HepG2 (cell line): ENCODE results near the gene WBP1. TPM values are rescaled to one million over a fixed set of nuclear protein-coding genes. Genes with fewer than 3 reads are reported as not detected.

ENCODE experiments used
- CCDC6 ChIP-seq: sonication (generic); formaldehyde crosslinking; IDR thresholded peaks from 2 replicates; pipeline ENCODE4 v1.8.1; 2022; ENCODE audit warnings: mild to moderate bottlenecking, missing genetic modification reagents, moderate library complexity
- FLYWCH1 ChIP-seq: sonication (generic); formaldehyde crosslinking; IDR thresholded peaks from 2 replicates; pipeline ENCODE4 v1.8.1; 2023; ENCODE audit warnings: mild to moderate bottlenecking, missing genetic modification reagents
- FOSL1 ChIP-seq: sonication (generic); formaldehyde crosslinking; IDR thresholded peaks from 2 replicates; pipeline ENCODE4 v1.9.0; 2021; ENCODE audit warnings: missing genetic modification reagents, borderline replicate concordance
- GABPA ChIP-seq, 2 experiments: IDR thresholded peaks; 2 replicates each; pipeline ENCODE4 v1.6.1; 2011 to 2016; ENCODE audit warnings: low read depth in 2 of 2, low read length in 1 of 2, missing biosample characterization in 1 of 2, missing genetic modification characterization in 1 of 2
- IKZF4 ChIP-seq: sonication (generic); formaldehyde crosslinking; IDR thresholded peaks from 2 replicates; pipeline ENCODE4 v1.5.1; 2020; ENCODE audit warnings: borderline replicate concordance, mild to moderate bottlenecking, low read depth, missing genetic modification reagents; ENCODE audit errors: not compliant biosample characterization
- KLF11 ChIP-seq: IDR thresholded peaks from 2 replicates; pipeline ENCODE4 v1.6.1; 2016; ENCODE audit warnings: missing compliant biosample characterization
- MAZ ChIP-seq, 2 experiments: sonication (generic) in 1 of 2; formaldehyde crosslinking in 1 of 2; IDR thresholded peaks; 2 replicates each; pipeline versions ENCODE4 v1.5.0 to v1.6.1; 2012 to 2020; ENCODE audit warnings: low read depth in 2 of 2, mild to moderate bottlenecking in 2 of 2, borderline replicate concordance in 1 of 2, improper control_type of control experiment in 1 of 2, low read length in 1 of 2, missing genetic modification reagents in 1 of 2, moderate library complexity in 1 of 2
- MTF2 ChIP-seq: sonication (generic); formaldehyde crosslinking; IDR thresholded peaks from 2 replicates; pipeline ENCODE4 v1.5.0; 2020; ENCODE audit warnings: missing genetic modification reagents, borderline replicate concordance
- NCOR1 ChIP-seq: fragments of 200-600 bp; sonication (generic); IDR thresholded peaks from 2 replicates; pipeline ENCODE4 v1.7.0; 2017; ENCODE audit warnings: antibody characterized with exemption, low read length, borderline replicate concordance
- NFKB2 ChIP-seq: sonication (generic); formaldehyde crosslinking; IDR thresholded peaks from 2 replicates; pipeline ENCODE4 v1.4.0; 2020; ENCODE audit warnings: missing genetic modification reagents, borderline replicate concordance
- RCOR2 ChIP-seq: IDR thresholded peaks from 2 replicates; pipeline ENCODE4 v1.6.1; 2016; ENCODE audit warnings: missing biosample characterization, missing genetic modification reagents
- SATB2 ChIP-seq: sonication (generic); formaldehyde crosslinking; IDR thresholded peaks from 2 replicates; pipeline ENCODE4 v1.5.0; 2020; ENCODE audit warnings: missing genetic modification reagents
- SP2 ChIP-seq: sonication (generic); formaldehyde crosslinking; IDR thresholded peaks from 2 replicates; pipeline ENCODE4 v1.5.1; 2020; ENCODE audit warnings: mild to moderate bottlenecking, missing genetic modification reagents
- ZBTB38 ChIP-seq: sonication (generic); formaldehyde crosslinking; IDR thresholded peaks from 2 replicates; pipeline ENCODE4 v1.5.1; 2020; ENCODE audit warnings: mild to moderate bottlenecking, missing genetic modification reagents
- ZNF354B ChIP-seq: sonication (generic); formaldehyde crosslinking; IDR thresholded peaks from 2 replicates; pipeline ENCODE4 v1.8.0; 2022; ENCODE audit warnings: mild to moderate bottlenecking, missing genetic modification reagents
- ZNF761 ChIP-seq: sonication (generic); formaldehyde crosslinking; conservative IDR thresholded peaks from 2 replicates; pipeline ENCODE4 v1.4.0; 2020; ENCODE audit warnings: mild to moderate bottlenecking, missing genetic modification reagents
- ZNF879 ChIP-seq: sonication (generic); formaldehyde crosslinking; IDR thresholded peaks from 2 replicates; pipeline ENCODE4 v1.8.1; 2023; ENCODE audit warnings: missing genetic modification reagents
- polyA plus RNA-seq, 8 experiments: library from polyadenylated mRNA; depleted of rRNA in 3 of 8; stranded (reverse) in 7 of 8; unstranded in 1 of 8; fragments of >200 nt; fragmentation: Illumina TruSeq in 4 of 8; extraction: Trizol in 4 of 8; gene quantifications; 2 replicates each; pipeline versions ENCODE4 v1.2.1 to v1.2.3, GENCODE V29; 2011 to 2016; ENCODE audit warnings: low read depth in 4 of 8, missing spikeins in 1 of 8, mixed read lengths in 1 of 8; ENCODE audit not compliant: insufficient read depth in 1 of 8
- total RNA-seq, 5 experiments: library from RNA; depleted of rRNA; stranded (reverse); fragments of >200 nt; fragmentation: Illumina TruSeq; extraction: Trizol; gene quantifications; 2 replicates each; pipeline ENCODE4 v1.2.3, GENCODE V29; 2016; ENCODE audit warnings: low read depth in 1 of 5
- TF ChIP-seq, protein P1 (sequence below): sonication (generic); formaldehyde crosslinking; IDR thresholded peaks from 2 replicates; pipeline ENCODE4 v1.5.0; 2020; ENCODE audit warnings: mild to moderate bottlenecking, low read depth, missing genetic modification reagents, borderline replicate concordance
- TF ChIP-seq, protein P2 (sequence below): sonication (generic); formaldehyde crosslinking; IDR thresholded peaks from 2 replicates; pipeline ENCODE4 v1.5.1; 2020; ENCODE audit warnings: missing genetic modification reagents, mild to moderate bottlenecking, borderline replicate concordance
- TF ChIP-seq, protein P3 (sequence below): sonication (generic); formaldehyde crosslinking; IDR thresholded peaks from 2 replicates; pipeline ENCODE4 v1.8.0; 2023; ENCODE audit warnings: mild to moderate bottlenecking, missing genetic modification reagents
- TF ChIP-seq, protein P4 (sequence below): sonication (generic); formaldehyde crosslinking; IDR thresholded peaks from 2 replicates; pipeline ENCODE4 v1.8.0; 2022; ENCODE audit warnings: mild to moderate bottlenecking, missing genetic modification reagents

WBP1 gene
- total and polyA plus RNA-seq, 2 of the 13 experiments (the other 11 are each of a cell fraction or from before 2014, with no cell fraction given), result 38.8 to 85.7 TPM

DNA sequence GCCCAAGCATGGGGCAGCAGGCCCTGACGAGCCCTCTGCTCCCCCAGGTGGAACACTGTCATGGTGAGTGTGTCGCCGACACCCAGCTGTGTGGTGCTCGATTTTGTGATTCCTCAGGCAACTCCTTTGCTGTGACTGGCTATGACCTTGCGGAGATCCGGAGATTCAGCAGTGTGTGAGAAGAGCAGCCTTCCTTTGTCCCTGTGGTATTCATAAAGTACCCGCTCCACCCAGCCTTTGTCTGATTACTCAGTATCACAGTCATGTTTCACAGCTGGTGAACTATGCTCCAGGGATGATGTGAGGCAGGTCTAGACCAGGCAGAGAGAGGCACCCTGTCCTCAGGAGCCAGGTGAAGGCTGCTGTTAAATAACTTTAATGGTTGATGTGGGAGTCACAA is 32.7 kb upstream of the WBP1 start (continued):
- TF ChIP-seq SP2, result no peak
- TF ChIP-seq MAZ (IDR thresholded peaks at IDR 0.05; ENCODE audit: borderline replicate concordance, low read depth, low read length), result no peak
- no peak for TF ChIP-seq MAZ (CRISPR knock-in tag; IDR thresholded peaks at IDR 0.05; ENCODE audit: low read depth)
- TF ChIP-seq, protein P1, sequence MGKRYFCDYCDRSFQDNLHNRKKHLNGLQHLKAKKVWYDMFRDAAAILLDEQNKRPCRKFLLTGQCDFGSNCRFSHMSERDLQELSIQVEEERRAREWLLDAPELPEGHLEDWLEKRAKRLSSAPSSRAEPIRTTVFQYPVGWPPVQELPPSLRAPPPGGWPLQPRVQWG (CRISPR knock-in tag), result no peak
- TF ChIP-seq ZBTB38 (CRISPR knock-in tag), result peak; percentile 43; the same call in 1 of the 2 replicates
- TF ChIP-seq KLF11 (CRISPR knock-in tag), result no peak
- no peak for TF ChIP-seq GABPA (IDR thresholded peaks at IDR 0.05; ENCODE audit: low read depth, low read length)
- TF ChIP-seq GABPA (CRISPR knock-in tag; IDR thresholded peaks at IDR 0.05; ENCODE audit: low read depth), result no peak
- TF ChIP-seq, protein P2, sequence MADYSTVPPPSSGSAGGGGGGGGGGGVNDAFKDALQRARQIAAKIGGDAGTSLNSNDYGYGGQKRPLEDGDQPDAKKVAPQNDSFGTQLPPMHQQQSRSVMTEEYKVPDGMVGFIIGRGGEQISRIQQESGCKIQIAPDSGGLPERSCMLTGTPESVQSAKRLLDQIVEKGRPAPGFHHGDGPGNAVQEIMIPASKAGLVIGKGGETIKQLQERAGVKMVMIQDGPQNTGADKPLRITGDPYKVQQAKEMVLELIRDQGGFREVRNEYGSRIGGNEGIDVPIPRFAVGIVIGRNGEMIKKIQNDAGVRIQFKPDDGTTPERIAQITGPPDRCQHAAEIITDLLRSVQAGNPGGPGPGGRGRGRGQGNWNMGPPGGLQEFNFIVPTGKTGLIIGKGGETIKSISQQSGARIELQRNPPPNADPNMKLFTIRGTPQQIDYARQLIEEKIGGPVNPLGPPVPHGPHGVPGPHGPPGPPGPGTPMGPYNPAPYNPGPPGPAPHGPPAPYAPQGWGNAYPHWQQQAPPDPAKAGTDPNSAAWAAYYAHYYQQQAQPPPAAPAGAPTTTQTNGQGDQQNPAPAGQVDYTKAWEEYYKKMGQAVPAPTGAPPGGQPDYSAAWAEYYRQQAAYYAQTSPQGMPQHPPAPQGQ, result no peak
- TF ChIP-seq NCOR1, result no peak; the same call in 1 of the 2 replicates
- TF ChIP-seq FLYWCH1, result no peak
- no peak for TF ChIP-seq CCDC6
- TF ChIP-seq IKZF4 (CRISPR knock-in tag), result no peak
- no peak for TF ChIP-seq MTF2 (CRISPR knock-in tag)
- no peak for TF ChIP-seq SATB2 (CRISPR knock-in tag)
- no peak for TF ChIP-seq ZNF879 (CRISPR knock-in tag)
- no peak for TF ChIP-seq FOSL1 (CRISPR knock-in tag)
- TF ChIP-seq, protein P3, sequence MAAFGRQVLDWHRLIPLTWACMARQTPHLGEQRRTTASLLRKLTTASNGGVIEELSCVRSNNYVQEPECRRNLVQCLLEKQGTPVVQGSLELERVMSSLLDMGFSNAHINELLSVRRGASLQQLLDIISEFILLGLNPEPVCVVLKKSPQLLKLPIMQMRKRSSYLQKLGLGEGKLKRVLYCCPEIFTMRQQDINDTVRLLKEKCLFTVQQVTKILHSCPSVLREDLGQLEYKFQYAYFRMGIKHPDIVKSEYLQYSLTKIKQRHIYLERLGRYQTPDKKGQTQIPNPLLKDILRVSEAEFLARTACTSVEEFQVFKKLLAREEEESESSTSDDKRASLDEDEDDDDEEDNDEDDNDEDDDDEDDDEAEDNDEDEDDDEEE (CRISPR knock-in tag), result no peak
- TF ChIP-seq, protein P4, sequence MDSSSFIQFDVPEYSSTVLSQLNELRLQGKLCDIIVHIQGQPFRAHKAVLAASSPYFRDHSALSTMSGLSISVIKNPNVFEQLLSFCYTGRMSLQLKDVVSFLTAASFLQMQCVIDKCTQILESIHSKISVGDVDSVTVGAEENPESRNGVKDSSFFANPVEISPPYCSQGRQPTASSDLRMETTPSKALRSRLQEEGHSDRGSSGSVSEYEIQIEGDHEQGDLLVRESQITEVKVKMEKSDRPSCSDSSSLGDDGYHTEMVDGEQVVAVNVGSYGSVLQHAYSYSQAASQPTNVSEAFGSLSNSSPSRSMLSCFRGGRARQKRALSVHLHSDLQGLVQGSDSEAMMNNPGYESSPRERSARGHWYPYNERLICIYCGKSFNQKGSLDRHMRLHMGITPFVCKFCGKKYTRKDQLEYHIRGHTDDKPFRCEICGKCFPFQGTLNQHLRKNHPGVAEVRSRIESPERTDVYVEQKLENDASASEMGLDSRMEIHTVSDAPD (CRISPR knock-in tag), result 0 out of 2 replicates have a peak, but pooled peaks have one; percentile 57
- no peak for TF ChIP-seq RCOR2 (CRISPR knock-in tag)
- TF ChIP-seq ZNF761, result no peak
- TF ChIP-seq ZNF354B (CRISPR knock-in tag), result no peak
- no peak for TF ChIP-seq NFKB2 (CRISPR knock-in tag)
